HG03135 (cell line): ENCODE measurements around the gene ZNF827.

Source experiments
- ATAC-seq: cut with Tn5 transposase; IDR thresholded peaks from one replicate; pipeline ENCODE4 v1.9.1; 2021; ENCODE audit warnings: mild to moderate bottlenecking, moderate library complexity; ENCODE audit not compliant: unreplicated experiment

The ZNF827 gene

DNA sequence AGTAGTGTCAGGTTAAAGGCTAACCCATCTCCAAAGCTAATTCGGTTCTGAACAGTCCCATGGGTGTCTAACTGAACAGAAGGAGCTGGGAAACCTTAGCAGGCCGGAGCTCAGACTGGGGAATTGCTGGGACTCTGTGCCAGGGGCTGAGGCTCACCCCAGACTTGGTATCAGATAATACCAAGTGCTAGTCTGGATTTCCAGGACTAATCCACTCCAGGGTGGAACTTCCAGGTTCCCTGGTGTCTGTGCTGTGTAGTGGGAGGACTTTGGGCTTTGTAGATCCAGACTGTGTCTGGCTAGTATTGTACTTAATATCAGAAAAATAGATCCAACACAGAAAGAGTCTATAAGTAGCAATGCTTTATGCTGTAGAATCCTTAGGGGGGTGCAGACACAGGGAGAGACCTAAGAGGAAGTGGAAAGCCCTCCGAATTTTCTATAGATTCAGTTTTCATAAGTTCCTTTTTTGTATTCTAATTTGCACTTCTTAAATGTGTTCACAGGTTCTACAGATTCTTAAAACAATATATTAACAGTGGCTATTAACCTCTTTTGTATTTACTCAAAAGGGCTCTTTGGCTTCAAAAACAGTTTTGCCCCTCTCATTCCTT is 4.1 kb downstream of the ZNF827 start:
- ATAC-seq: no peak

DNA sequence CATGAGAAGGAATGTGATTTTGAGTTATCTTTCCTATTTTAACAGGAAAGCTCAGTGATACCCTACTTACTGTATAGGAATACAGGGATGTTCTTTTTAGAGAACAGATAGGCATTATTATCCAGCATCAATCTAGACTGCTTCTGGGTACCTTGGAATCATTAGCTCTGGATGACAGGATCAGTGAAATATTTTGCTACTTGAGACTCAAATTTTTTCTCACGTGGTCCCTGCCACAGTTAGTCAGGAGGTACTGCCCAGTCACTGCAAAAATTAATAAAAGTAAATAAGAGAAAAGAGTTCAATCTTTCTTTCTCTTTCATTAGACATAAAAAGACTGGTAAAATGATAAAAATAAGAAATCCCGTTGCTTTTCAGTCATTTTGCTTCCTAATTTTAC is 5.5 kb downstream of the ZNF827 start:
- no peak for ATAC-seq

DNA sequence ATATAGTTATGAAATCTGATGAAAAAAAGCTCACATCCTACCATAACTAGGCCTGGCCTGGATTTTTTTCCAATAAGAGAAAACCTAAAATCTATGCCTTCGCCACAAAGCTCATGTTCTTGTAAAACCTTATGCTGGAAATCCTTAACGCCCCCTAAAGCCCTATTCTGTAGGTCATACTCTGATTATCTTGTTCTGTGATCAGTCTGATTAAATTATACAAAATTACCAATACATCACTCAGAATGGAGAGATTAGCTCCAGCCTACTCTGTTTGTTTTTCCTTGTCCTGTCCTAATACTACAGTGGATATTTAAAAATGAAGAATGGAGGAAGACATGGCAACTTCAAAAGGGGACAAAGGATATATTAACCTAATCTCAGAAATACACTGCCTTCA is 7.2 kb downstream of the ZNF827 start:
- no peak for ATAC-seq

DNA sequence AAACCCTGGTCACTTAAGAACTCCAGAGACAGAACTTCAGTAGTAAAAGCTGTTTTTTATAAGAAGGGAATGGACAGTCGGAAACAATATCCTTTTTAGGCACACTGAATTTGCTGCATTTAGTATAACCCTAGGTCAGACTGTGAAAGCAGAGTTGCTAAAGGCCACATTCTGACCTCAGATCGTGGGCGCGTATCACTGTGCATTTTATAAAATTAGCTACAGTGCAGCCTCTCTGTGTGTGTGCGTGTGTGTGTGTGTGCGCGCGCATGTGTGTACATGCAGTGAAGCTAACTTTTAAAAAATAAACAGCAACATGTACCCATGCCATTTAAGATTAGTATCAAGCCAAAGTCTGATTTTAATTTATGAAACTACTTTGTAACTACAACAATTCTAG is 8.0 kb downstream of the ZNF827 start:
- ATAC-seq: no peak

DNA sequence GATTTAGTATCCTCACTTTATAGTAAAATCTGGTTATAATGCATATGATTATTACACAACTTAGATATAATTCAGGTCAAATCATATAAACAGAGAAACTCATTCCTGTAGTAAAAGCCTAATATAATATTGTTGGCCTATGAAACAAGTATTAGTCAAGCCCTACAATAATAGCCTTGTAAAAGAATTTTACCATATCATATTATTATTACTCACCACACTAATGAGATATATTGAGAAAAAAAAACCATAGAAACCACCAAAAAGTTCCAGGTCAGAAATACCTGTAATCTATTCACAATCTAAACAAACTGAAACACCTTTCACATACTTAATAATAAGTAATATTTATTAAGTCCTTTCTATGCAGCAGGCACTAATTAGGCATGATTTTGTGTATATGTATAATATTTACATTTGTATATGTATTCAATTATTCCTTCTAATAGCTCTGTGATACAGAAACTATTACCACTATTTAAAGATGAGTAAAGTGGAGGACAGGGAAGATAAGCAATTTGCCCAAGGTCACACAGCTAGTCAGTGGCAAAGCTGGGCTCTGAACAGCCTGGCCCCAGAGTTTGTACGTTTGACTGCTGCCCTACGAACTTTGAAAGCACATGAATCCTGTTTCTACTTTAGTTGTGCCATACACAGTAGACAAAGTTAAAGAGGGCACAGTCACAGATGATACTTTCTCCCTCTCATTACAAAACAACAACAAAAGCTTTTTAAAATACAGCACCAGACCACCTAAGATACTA is 9.0 kb downstream of the ZNF827 start:
- ATAC-seq: no peak

DNA sequence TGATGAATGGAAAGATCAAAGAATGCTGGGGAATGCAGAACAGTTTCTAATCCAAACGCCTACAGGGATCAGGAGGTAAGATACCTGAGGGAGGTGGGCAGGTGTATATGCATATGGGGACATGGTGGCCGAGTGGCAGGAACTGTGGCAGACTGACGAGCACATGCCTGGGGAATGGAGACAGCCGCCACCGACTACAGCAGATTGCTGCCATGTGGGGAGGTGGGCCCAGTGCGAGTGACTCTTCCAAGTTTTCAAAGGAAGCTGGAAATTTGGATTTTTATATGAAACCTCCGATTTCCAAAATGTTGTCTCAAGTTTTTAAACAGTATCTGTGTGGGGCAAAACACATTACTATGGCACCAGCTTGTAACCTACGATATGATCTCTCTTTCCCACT is 9.9 kb downstream of the ZNF827 start:
- no peak for ATAC-seq

DNA sequence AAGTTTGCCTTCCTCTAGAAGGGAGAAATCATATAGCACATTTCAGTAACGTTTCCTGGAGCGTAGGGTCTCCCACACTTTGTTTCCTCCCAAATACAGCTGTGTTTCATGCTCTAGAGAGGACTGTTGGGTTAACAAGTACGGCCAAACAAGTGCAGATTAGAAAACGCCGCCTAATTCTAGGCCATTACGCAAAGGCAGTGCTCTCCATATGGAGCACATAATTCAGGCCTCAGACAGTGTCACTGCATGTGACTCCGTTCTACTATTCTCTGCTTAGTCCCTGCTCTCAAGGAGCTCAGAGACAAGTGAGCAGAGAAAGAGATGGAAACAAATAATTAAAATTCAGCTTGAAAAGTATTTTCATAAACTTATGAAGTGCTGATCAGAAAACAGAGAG is 11.6 kb downstream of the ZNF827 start:
- no peak for ATAC-seq

DNA sequence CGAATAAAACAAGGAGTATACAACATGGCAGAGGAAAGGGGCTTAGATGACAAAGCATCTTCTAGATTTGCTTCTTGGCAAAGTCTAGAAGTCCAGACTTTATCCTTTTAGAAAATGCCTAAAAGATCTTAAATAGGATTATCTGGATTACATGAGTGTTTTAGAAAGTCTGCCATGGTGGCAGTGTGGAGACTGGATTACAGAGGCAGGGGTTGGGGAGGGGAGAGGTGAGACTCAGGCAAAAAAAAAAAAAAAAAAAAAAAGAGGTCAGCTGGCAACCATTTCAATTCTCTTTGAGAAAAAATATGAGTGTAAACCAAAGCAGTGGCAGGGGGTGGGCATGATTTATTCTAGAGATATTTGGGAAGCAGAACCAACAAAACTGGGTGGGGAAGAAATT is 17.4 kb downstream of the ZNF827 start:
- ATAC-seq: no peak

DNA sequence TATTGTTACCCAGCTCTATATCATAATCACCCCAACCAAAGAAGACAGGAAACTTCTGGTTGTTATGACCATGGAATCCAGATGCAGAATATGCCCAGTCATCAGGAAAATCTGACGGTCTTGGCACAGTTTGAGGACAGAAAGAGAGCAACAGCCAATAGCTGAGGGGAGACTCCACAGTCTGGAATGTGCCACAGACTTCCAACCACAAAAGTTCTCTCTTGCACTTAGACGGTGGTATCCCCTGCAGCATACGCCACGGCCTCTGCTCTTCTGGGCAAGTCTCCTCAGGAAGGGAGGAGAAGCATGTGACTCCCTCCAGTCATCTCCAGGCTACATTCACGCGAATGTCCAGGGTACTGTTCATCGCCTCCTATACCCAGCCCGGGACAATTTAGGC is 18.4 kb downstream of the ZNF827 start:
- no peak for ATAC-seq

DNA sequence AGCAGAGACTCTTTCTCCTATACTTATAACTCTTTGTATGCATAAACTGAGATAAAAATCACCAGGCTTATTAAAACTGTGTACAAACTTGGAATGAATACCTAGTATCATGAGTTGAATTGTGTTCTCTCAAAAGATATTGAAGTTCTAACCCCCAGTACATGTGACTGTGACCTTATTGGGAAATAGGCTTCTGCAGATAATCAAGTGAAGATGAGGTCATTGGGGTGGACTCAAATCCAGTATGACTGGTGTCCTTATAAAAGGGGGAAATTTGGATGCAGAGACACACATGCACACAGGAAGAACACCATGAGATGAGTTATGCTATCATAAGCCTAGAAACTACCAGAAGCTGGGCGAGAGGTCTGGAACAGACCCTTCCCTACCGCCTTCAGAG is 26.2 kb downstream of the ZNF827 start:
- ATAC-seq: no peak

DNA sequence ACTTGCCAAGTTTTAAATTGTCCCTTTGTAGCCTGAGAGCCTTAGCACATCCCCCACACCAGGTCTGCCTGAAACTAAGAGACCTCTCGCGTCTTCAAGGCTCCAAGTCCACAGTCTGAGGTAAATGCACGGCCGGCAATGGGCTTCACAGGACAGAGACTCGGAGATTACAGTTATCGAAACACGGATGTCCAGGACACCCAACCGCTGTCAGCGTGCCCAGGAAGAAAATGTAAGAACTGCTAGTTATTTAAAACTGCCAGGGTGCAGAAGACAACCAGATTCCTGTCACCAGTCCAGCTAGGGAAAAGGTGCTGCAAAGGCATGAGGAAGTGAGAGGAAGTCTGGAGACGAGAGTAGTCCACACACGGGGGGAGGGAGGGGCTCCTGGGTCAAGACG is 28.9 kb downstream of the ZNF827 start:
- ATAC-seq: no peak

DNA sequence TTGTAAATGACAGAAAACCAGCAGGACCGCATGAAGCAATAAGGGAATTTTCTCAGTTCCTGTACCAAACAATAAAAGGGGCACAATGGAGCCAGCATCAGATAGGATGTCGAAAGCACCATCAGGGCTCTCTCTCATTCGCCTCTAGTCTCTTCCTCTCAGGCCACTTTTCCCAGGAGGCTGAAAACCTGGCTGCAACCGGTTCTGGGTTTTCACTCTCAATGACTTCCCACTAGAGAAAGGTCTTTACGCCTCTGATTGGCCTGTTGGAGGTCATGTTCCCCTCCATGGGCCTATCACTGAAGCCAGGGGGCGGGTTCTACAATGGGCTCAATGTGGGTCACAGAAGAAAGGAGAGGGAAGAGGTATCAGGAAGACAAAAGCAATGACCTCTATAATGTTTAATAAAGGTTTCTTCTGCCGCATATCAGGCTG is 29.3 kb downstream of the ZNF827 start:
- ATAC-seq: no peak

DNA sequence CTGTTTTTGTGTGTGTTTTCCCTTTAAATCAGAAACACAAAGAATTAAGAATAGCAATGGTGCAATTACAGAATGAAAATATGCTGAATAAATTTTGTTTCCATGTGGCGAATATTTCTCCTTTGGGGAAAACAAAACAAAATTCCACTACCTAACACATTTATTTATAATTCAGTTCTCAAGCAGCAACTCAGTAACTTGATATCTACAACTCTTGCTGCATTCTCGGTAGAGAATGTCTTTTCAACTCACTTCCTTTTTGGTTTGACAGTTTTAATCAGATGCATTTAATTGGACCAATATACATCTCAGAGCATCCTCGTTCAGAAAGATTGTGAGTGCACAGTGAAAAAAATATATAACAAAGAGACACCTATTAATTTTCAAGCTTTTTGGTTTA is 30.8 kb downstream of the ZNF827 start:
- ATAC-seq: no peak

DNA sequence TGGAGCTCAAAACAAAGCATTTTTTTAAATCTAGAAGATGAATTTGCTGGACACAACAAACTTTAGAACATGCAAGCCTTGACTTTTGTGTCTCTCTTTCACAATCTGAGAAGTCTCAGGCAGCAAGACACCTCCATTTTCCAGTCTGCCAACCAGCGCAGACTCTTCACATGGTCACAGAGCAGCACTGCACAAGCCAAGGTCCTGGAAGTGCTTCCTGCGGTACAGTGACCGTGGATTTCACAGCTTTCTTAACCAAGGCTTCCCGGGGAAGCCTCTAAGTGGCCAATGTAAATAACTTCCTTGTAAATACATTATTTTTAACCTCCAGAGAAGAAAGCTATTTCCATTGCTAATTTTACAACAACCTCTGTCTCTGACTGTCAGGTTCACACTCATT is 31.2 kb downstream of the ZNF827 start:
- ATAC-seq: no peak

DNA sequence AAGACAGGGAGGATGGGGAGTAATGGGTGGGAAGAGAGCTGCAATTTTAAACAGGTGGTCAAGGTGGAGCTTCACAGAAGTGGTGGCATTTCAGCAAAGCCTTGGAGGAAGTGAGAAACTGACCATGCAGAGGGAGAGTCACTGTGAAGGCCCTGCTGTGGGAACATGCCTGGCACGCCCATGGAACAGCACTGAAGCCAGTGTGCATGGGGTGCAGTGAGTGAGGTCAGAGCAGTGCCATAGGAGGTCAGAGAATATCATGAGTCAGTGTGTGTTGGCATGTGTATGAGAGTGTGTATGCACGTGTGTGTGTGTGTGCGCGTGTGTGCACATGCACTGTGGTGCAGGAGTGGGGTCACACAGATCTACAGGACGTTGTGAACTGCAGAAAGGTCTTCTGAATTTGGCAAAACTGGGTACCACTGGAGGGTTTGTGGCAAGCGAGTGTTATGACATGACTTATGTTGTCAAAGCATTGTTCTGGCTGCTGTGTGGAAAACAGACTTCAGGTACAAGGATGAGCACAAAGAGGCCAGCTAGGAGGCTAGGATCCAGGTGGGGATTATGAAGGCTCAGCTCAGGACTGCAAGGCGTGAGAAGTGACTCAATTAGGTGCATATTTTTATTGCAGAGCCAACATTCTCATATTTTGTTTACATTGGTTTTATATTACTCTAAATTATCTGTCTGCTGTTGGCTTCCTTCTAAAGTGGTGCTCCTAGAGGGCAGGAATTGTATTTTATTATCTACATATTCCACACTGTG is 34.0 kb downstream of the ZNF827 start:
- no peak for ATAC-seq

DNA sequence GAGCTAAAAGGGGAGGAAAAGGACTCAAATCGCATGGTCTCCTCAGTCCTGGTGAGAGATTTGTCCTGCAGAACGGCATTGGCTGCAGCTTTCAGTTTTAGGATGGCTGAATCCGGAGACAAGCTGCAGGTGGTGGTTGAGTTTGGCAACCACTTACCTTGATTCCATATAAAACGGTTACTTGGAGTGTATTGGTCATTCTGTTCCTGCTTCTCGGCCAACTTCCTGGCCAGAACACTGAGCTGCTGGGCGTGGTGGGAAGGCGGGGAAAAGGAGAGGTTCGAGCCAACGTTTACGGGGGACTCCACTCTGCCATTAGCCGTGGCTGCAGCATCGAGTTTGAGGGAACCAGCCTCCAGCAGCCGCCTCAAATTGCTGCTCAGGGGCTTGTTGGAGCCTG is 36.1 kb downstream of the ZNF827 start:
- ATAC-seq: no peak

DNA sequence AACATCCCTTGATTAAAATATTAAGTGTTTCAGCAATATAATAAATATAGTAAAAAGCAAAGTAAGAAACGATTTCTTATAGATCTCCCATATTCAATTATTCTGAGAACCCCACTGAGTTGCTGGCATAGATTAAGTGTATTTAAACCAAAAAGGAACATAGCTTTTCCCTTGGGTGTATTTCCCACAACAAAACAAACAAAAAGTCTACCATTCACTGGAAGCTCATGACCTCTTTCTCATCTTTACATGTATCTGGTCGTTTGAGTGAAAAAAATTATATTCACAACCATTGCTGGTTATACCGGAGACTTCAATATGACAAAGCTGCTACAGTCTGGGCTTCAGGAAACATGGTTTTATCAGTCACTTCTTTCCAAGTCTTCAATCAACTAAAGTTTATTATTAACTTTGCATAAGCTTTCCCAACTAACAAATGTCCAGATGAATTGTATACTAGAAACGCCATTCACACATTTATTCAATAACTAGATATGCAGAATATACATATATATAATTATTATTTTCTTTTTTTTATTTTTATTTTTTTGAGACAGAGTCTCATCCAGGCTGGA is 38.6 kb downstream of the ZNF827 start:
- no peak for ATAC-seq

DNA sequence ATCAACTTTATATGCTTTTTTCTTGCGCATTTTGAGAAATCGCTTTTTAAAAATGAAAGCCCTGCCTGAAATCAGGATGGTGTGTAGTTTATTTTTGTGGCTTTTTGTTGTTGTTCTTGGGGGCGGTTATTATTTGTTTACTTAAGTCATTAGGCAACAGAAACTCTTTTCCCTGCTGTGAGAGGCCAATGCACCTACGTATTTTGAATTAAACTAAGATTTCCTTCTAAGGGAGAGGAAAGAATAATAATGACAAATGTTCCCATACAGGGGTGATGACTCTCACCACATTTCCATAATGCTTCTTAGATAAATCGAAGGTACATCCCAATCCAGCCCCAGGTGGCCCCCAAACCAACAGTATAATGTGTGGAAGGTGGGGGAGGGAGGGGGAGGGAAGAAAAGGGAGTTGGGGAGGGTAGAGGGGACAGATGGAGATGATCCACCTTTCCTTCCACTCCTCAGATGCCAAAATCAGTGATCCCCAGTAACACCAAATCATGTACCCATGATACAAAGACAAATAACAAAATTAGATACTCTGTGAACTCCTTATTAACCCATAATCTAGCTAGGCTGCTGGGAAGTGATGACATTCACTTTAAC is 39.6 kb downstream of the ZNF827 start:
- no peak for ATAC-seq

DNA sequence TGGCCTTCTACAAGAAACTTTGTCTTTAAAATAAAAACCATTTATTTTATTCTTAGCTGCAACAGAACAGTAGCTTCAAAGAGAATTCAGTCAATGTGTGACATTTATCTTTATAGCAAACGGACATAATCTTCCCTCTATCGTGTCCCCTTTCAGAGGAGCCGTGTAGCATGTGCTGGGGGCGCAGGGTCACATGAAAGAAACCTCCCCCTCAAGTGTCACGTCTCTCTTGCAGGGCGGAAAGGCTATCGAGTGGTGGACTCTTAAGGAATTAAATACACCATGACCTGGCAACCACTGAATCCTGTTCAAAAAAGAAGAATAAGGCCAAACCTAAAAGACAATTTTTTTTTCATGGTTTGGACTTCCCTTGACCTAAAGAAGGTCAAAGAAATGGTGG is 40.2 kb downstream of the ZNF827 start:
- ATAC-seq: no peak

DNA sequence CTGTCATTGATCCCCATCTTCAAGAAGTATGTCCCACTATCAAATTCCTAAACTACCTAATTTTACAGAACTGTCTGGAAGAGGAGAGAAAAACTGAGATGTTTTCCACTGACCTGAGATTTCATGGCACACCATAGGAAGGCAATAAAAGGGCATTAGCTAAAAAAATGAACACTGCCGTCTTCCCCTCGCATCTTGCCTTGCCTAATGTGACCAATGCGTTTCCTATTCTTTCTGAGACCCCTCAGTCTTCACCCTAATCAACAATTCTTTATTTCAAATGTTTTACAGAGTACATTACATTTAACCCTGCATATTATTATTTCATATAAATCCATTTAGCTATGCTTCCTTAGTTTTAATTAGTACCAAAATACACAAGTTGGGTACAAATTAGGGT is 43.6 kb downstream of the ZNF827 start:
- no peak for ATAC-seq

DNA sequence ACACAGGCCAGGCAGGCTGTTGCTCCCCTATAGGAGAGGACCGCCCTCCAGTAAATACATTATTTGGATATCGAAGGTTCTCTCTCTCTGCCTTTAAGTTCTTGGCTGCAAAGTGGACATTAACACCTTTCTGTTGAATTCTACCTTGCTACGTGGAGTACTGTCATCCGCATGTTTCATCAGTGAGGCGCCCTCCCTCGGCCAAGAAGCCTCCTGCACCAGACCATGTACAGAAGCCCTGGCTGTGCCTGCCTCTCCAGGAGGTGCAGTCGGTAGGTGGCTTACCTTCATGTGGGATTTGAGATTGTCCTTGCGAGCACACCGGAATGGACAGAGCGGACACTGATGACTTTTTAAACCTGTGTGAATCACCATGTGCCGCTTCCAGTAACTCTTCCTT is 46.7 kb downstream of the ZNF827 start:
- ATAC-seq: no peak
